Immature natural killer cell (primary cell): ENCODE data around the gene MED29. TPM values are rescaled to one million over a fixed set of nuclear protein-coding genes. Genes with fewer than 3 reads are reported as not detected.
A peak's percentile ranks its signal among the peaks of the same experiment; 100 is the strongest.

Experiments
- DNase-seq, 3 donors: peaks; one replicate each; pipeline ENCODE4 v3.0.0; 2022; ENCODE audit warnings: mixed read lengths in 1 of 3
- H3K27ac Mint-ChIP-seq, 6 donors: one replicate each; pipeline ENCODE4 v1.8.0; 2020; ENCODE audit warnings: mixed read lengths in 6 of 6, mild to moderate bottlenecking in 5 of 6, inconsistent platforms in 4 of 6, moderate library complexity in 3 of 6
- H3K27me3 Mint-ChIP-seq, 3 donors: one replicate each; pipeline ENCODE4 v1.8.0; 2020 to 2021; ENCODE audit warnings: low read depth in 3 of 3, mild to moderate bottlenecking in 3 of 3, mixed read lengths in 3 of 3, moderate library complexity in 3 of 3, inconsistent platforms in 1 of 3
- H3K36me3 Mint-ChIP-seq, 3 donors: one replicate each; pipeline ENCODE4 v1.8.0; 2020; ENCODE audit warnings: mixed read lengths in 3 of 3, inconsistent platforms in 2 of 3, mild to moderate bottlenecking in 2 of 3
- H3K4me1 Mint-ChIP-seq, 2 donors: one replicate each; pipeline ENCODE4 v1.8.0; 2020; ENCODE audit warnings: inconsistent platforms in 2 of 2, mild to moderate bottlenecking in 2 of 2, mixed read lengths in 2 of 2, moderate library complexity in 1 of 2
- H3K4me3 Mint-ChIP-seq, 5 donors: one replicate each; pipeline ENCODE4 v1.8.0; 2020; ENCODE audit warnings: mild to moderate bottlenecking in 5 of 5, mixed read lengths in 5 of 5, inconsistent platforms in 3 of 5, moderate library complexity in 3 of 5
- H3K9me3 Mint-ChIP-seq, 6 donors: one replicate each; pipeline ENCODE4 v1.8.0; 2020; ENCODE audit warnings: mild to moderate bottlenecking in 6 of 6, mixed read lengths in 6 of 6, inconsistent platforms in 4 of 6, moderate library complexity in 3 of 6
- polyA plus RNA-seq, 3 donors: library from polyadenylated mRNA; unstranded; fragments of 300-500 nt; fragmentation: Illumina TruSeq; gene quantifications; one replicate each; pipeline ENCODE4 v1.2.3, GENCODE V29; 2021

The MED29 gene
- polyA plus RNA-seq, 3 donors from 2014 or later: 41.6 to 64.7 (median 41.8) TPM

DNA sequence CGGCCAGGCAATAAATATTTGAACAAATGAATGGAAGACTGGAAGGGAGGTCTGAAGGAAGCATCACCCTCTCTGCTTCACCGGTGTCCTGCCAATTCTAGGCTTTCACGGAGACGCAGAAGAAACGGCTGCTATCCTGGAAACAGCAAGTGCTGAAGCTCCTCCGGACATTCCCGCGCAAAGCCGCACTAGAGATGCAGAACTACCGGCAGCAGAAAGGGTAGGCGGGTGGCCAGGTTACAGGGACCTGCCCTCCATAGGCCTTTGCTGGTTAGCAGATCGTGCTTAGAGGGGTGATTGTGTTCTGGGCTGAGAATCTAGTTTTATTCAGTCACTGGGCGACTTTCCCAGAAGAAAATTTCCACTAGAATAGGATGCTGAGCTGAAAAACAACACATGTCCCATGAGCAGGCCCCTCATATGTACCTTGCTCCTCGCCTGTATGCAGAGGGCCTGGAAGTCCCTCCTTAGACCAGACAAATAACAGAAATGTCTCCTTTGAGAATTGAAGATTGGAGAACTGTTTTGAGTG, 11.2 kb upstream of the MED29 start:
- no peaks in the 10 kb centered on the region for H3K9me3 Mint-ChIP-seq
- peaks cover 0 to 1% (median 0%) of the 10 kb centered on the region in 3 donors for H3K27me3 Mint-ChIP-seq
- no peaks in the 10 kb centered on the region for H3K4me1 Mint-ChIP-seq
- H3K4me3 Mint-ChIP-seq: no peak overlapping the region
- DNase-seq: no peak
- H3K36me3 Mint-ChIP-seq: peaks cover 20 to 37% (median 29%) of the 10 kb centered on the region in 3 donors
- H3K27ac Mint-ChIP-seq: no peak overlapping the region

DNA sequence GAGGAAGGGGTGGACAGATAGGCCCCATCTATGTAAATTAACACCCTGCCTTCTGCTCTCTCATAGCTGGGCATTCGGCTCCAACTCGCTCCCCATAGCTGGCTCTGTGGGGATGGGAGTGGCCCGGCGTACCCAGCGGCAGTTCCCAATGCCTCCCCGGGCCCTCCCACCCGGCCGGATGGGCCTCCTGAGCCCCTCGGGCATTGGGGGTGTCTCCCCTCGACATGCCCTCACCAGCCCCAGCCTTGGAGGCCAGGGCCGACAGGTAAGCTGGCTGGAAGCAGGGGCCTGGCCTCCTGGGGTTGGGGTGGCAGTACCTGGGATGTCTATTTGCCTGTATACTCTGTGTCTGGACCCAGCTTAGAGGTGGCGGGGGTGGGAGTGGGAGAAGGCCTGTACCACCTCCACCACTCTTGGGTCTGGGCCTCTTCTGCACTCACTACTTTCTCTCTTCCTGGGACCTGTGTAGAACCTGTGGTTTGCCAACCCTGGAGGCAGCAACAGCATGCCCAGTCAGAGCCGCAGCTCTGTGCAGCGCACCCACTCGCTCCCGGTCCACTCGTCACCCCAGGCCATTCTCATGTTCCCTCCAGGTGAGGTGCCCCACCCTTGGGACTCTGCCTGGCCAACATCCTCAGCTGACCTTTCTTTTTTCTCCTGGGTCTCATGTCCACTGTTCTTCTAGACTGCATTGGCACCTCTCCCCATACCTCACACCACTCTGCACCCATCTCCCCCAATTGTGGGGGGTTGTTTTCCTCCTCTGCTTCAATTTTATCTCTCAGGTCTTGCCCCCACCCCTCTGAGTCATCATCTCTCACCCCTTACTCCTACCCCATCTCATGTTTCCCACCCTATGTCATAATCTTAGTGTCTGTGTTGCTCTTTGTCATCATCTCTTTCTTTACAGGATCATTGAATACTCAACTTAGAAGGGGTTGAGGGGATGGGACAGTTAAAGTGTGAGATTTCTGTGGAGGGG, 10.4 kb upstream of the MED29 start:
- no peak for DNase-seq
- H3K4me3 Mint-ChIP-seq: no peak overlapping the region
- no peaks in the 10 kb centered on the region for H3K9me3 Mint-ChIP-seq
- H3K4me1 Mint-ChIP-seq: no peaks in the 10 kb centered on the region
- H3K36me3 Mint-ChIP-seq: peaks cover 20 to 38% (median 29%) of the 10 kb centered on the region in 3 donors
- H3K27ac Mint-ChIP-seq: peak overlapping the region in 3 of 6 donors; percentile 17 to 73 (median 24)
- H3K27me3 Mint-ChIP-seq: peaks cover 0 to 3% (median 1%) of the 10 kb centered on the region in 3 donors

DNA sequence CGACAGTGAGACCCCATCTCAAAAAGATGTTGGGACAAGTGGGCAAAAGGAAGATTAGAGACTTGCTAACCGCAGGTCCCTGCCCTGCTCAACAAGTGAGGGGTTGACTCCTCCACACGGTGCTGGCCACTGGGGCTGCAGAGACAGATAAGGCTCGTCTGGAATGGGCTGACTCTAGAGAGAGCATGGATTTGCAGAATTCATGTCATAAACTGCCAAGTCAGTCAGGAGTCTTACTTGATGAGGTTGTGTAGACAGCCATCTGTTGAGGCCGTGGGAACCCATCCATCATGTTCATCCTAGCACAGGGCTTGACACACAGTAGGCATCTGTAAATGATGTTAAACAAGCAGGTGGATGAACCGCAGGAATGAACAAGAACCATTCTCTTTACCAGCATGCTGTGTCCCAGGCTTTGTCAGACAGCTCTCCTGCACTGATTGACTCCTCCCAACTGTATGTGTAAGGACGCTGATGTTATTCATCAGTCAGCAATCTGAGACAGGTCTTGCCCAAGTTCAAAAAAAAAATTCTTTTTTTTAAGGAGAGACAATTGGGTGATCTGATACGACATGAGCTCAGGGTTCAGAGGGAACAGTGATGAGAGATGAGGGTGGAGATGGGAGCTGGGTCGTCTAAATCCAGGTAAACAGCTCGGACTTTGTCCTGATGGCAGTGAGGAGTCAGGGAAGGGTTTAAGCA, 9.1 kb upstream of the MED29 start:
- no peak for DNase-seq
- peaks cover 1 to 3% (median 2%) of the 10 kb centered on the region in 3 donors for H3K27me3 Mint-ChIP-seq
- peak overlapping the region in 1 of 6 donors; percentile 76 for H3K27ac Mint-ChIP-seq
- no peak overlapping the region for H3K4me3 Mint-ChIP-seq
- no peaks in the 10 kb centered on the region for H3K4me1 Mint-ChIP-seq
- H3K9me3 Mint-ChIP-seq: no peaks in the 10 kb centered on the region
- H3K36me3 Mint-ChIP-seq: peaks cover 25 to 35% (median 26%) of the 10 kb centered on the region in 3 donors

DNA sequence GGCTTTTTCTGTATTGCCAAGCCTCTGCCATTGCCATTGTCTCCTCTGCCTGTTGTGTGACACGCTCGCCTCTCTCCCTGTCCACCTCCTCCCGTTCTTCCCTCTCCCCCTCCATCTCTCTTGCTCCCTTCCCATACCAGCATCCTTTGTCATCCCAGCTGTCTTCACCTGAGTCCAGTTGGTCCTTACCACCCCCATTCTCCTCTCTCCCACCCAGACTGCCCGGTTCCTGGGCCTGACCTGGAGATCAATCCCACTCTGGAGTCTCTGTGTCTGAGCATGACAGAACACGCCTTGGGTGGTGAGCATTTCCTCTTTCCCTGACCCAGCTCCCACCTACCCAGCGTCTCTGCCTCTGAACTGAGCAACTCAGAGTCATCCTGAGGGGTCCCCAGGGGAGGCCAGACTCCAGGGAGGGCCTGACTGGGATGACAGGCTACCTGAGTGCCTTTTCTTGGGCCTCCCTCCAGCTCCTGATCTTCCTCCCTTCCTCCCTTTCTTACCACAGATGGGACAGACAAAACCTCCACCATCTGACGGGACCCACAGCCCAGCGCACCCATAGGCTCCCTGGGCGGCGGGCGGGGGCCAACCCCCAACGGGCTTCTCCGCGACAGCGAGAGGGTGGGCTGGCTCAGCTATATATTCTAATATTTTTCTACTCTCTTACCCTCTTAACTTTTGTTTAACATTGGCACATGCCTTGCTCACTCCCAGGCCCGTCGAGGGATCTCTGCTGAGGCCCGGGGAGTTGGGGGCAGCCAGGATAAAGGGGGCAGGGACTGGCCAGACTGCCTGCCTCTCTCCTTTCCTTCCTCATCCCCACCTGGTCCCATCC, 8.0 kb upstream of the MED29 start:
- Mint-ChIP-seq H3K36me3 (peaks cover 19 to 36% (median 23%) of the 10 kb centered on the region in 3 donors), H3K27me3 (peaks cover 0 to 3% (median 2%) of the 10 kb centered on the region in 3 donors), H3K4me1 (no peaks in the 10 kb centered on the region), H3K9me3 (no peaks in the 10 kb centered on the region), H3K27ac (peak overlapping the region in 3 of 6 donors; percentile 34 to 35 (median 34)), H3K4me3 (no peak overlapping the region)
- no peak for DNase-seq

DNA sequence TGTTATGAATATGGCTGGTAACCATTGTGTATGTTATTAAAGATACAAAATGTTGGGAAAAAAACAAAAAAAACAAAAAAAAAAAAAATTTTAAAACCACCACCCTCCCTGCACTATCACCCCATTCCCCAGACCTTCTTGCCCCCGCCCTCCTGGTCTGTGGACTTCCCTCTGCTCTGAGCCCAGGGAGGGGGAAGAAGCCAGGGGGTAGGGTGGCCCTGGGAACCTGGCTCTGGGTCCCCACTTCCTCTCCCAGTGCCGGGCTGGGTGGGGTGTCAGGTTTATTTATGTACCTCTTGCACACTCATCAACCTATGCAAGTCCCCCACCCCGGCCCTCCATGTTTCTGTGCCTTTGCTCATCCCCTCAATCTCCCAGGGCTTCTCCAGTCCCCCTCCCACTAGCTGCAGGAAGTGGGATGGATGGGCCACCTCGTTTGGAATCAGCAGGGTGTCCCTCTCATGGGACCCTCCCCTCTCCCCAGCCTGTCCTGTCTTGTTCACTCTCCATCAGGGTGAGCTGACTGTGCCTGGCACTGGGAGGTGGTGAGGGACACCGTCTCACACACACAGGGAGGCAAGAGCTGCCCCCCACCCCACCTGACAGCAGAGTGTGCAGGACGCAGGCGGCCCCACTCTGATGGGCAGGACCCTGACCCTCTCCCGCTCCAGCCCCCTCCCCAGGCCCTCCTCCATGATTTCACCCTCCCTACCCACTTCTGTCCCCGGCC, 6.2 kb upstream of the MED29 start:
- Mint-ChIP-seq H3K4me3 (no peak overlapping the region), H3K9me3 (no peaks in the 10 kb centered on the region), H3K27ac (peak overlapping the region in 4 of 6 donors; percentile 14 to 62 (median 49)), H3K27me3 (peaks cover 0 to 3% (median 2%) of the 10 kb centered on the region in 3 donors), H3K4me1 (peaks cover 2 to 9% of the 10 kb centered on the region in 2 donors), H3K36me3 (peaks cover 13 to 34% (median 18%) of the 10 kb centered on the region in 3 donors)
- DNase-seq: no peak

DNA sequence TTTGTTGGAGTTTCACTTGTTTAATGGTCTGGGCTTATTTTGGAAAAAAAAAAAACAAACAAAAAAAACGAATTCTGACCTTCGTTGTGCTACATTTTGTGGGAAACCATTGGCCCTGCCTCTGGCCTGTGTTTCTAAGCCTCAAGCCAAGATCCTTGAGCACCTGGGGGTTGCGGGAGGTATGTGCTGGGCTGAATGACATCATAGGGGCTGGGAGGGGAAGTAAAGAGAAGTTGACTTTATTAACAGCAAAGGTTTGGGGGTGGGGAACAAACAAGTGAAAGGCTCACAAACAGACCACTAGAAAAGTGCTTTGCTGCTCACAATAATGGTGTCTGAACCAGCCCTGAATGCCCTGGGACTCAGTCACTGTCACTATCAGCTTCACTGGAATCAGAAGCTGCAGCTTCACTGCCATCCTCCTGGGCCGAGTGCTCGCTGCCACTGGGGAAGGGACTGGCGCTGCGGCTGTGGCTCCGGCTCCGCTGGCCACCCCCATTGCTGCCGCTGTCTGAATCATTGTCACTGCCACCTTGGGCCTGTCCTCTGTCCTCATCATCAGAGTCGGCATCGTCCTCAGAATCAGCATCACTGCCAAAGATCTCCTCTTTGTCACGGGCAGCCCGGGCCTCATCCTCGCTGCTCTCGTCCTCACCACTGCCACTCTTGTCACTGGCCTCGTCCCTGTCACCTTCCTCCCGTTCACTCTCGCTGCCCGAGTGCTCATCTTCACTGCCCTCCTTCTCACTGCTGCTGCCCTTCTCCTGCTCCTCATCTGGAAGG, 5.4 kb upstream of the MED29 start:
- Mint-ChIP-seq H3K36me3 (peaks cover 13 to 30% (median 17%) of the 10 kb centered on the region in 3 donors), H3K27ac (peak overlapping the region in 4 of 6 donors; percentile 22 to 62 (median 56)), H3K4me1 (peaks cover 10 to 15% of the 10 kb centered on the region in 2 donors), H3K4me3 (peak overlapping the region in 1 of 5 donors; percentile 20), H3K9me3 (no peaks in the 10 kb centered on the region), H3K27me3 (peaks cover 0 to 8% (median 3%) of the 10 kb centered on the region in 3 donors)
- DNase-seq: no peak

DNA sequence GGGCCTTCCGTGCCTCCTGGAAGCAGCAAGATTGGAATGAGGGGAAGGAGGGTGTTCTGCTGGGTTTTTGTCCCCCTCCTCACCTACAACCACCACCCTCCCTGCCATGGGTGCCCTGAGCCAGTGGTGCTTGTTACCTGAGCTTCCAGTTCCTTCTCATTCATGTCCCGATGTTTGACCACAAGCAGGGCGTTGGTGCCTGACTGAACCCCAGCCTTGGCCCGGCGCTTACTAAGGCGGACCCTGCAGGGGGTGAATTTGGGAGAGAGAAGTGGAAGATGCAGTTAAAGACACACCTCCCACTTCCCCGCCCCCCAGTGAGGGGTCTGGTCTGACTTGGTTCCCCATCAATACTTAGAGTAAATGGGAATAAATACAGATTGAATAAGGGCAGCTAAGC, 4.6 kb upstream of the MED29 start:
- peaks cover 8 to 23% (median 10%) of the 10 kb centered on the region in 3 donors for H3K36me3 Mint-ChIP-seq
- peaks cover 18 to 22% of the 10 kb centered on the region in 2 donors for H3K4me1 Mint-ChIP-seq
- peaks cover 3 to 13% (median 9%) of the 10 kb centered on the region in 3 donors for H3K27me3 Mint-ChIP-seq
- DNase-seq: no peak
- no peaks in the 10 kb centered on the region for H3K9me3 Mint-ChIP-seq
- H3K27ac Mint-ChIP-seq: peak overlapping the region in 1 of 6 donors; percentile 59
- no peak overlapping the region for H3K4me3 Mint-ChIP-seq

DNA sequence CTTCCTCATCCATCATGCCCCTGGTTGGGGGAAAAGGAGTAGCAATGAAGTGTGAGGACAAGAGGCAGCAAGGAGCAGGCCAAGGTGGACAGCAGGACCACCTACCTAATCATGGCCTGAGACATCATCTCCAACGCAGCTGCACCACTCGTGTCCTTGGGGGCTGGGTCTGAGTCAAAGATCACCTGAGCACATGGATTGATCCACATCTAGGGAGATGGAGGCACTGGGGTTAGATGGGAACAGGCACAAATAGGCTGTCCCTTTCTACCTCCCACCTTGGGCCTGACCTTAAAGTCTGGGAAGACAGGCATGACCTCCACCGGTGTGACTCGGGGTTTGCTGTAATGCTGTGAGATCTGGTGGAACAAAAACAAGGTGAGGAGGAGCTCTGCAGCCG, 2.5 kb upstream of the MED29 start:
- Mint-ChIP-seq H3K27me3 (peaks cover 3 to 13% (median 9%) of the 10 kb centered on the region in 3 donors), H3K36me3 (peaks cover 5 to 23% (median 10%) of the 10 kb centered on the region in 3 donors), H3K27ac (peak overlapping the region; percentile 63 to 99 (median 88)), H3K4me3 (peak overlapping the region in 2 of 5 donors; percentile 20 to 38), H3K9me3 (no peaks in the 10 kb centered on the region), H3K4me1 (peaks cover 32% of the 10 kb centered on the region in 2 donors)
- DNase-seq: no peak

DNA sequence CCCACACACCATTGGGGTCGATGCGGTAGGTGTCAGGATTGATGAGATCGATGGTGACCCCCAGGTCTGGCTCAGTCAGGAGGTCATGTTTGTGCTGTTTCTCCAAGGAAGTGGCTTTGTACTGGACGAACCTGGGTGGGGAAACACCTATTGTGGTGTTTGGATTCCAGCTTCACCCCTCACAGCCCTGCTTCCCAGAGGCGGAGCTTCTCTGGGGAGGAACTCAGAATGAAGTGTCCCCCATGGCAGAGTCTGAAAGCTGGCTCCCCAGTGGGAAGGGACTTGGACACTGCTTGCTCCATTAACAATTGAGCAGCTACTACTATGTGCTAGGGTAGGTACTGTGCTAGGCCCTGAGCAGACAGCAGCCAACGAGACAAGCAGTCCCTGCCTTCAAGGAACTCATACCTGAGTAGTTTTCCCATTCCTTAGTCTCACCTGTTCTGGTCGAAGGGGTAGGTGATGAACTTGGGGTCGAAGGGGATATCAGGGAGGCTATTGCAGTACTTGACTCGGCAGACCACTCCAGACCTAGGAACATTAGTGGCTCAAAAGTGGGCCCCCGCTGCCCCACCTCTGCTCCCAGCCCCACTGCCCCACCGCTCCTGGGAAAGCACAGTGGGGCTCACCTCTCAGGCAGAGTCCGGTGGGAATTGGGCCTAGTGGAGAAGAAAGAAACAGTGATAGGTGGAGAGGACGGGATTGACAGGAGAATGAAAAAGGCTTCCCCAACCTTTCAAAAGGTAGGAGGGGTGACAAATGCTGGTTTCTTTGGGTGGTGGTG, 1.4 kb upstream of the MED29 start:
- peaks cover 36% of the 10 kb centered on the region in 2 donors for H3K4me1 Mint-ChIP-seq

DNA sequence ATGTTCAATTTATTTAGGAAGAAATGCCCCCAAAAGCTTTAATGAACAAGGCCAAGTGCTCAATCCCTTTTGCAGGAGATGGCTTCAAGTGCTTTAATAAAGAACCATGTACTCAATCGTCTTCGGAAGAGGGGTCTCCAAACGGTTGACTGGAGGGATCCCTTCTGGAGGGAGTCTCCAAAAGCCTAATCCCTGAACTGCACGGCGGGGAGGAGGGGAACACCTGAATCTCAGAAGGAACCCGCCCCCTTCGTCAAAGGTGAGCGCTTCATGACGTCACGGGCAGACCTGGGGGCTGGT, 777 bp upstream of the MED29 start:
- Mint-ChIP-seq H3K9me3 (no peaks in the 10 kb centered on the region), H3K4me3 (peak overlapping the region; percentile 94 to 98 (median 96)), H3K27ac (peak overlapping the region; percentile 97 to 99 (median 98)), H3K36me3 (peaks cover 8 to 33% (median 15%) of the 10 kb centered on the region in 3 donors), H3K27me3 (peaks cover 3 to 10% (median 9%) of the 10 kb centered on the region in 3 donors), H3K4me1 (peaks cover 36% of the 10 kb centered on the region in 2 donors)
- no peak for DNase-seq

More for the DNA sequence above, 1.4 kb upstream of the MED29 start:
- Mint-ChIP-seq H3K27ac (peak overlapping the region; percentile 97 to 99 (median 98)), H3K36me3 (peaks cover 5 to 27% (median 10%) of the 10 kb centered on the region in 3 donors), H3K4me3 (peak overlapping the region; percentile 94 to 98 (median 96)), H3K9me3 (no peaks in the 10 kb centered on the region), H3K27me3 (peaks cover 3 to 13% (median 9%) of the 10 kb centered on the region in 3 donors)
- no peak for DNase-seq
